GM19099 (cell line): ENCODE results near the gene KHDC4.

Experiments
- POLR2A ChIP-seq: IDR thresholded peaks from 3 replicates; pipeline ENCODE4 v1.6.1; 2011; ENCODE audit warnings: low read depth; ENCODE audit not compliant: insufficient read length; ENCODE audit errors: extremely low read depth

Gene KHDC4

GRCh38 chr1:155909894-155910293, 24.3 kb downstream of the KHDC4 start:
- no peak for TF ChIP-seq POLR2A

GRCh38 chr1:155904261-155904660, 30.0 kb downstream of the KHDC4 start:
- no peak for TF ChIP-seq POLR2A

- no peak for TF ChIP-seq POLR2A
Measured at GRCh38 chr1:155900161-155900560, 34.1 kb downstream of the KHDC4 start.

GRCh38 chr1:155899683-155900082, 34.5 kb downstream of the KHDC4 start:
- no peak for TF ChIP-seq POLR2A

GRCh38 chr1:155898888-155899287, 35.3 kb downstream of the KHDC4 start:
- no peak for TF ChIP-seq POLR2A

- no peak for TF ChIP-seq POLR2A
Measured at GRCh38 chr1:155897746-155898145, 36.5 kb downstream of the KHDC4 start.

GRCh38 chr1:155893389-155894142, 40.6 kb downstream of the KHDC4 start:
- TF ChIP-seq POLR2A = no peak

- TF ChIP-seq POLR2A = no peak
Measured at GRCh38 chr1:155892796-155893195, 41.4 kb downstream of the KHDC4 start.

- no peak for TF ChIP-seq POLR2A
Measured at GRCh38 chr1:155890251-155890650, 44.0 kb downstream of the KHDC4 start.

- no peak for TF ChIP-seq POLR2A
Measured at GRCh38 chr1:155889566-155889965, 44.6 kb downstream of the KHDC4 start.

GRCh38 chr1:155888481-155888880, 45.7 kb downstream of the KHDC4 start:
- no peak for TF ChIP-seq POLR2A

GRCh38 chr1:155884982-155885381, 49.2 kb downstream of the KHDC4 start:
- no peak for TF ChIP-seq POLR2A

- no peak for TF ChIP-seq POLR2A
Measured at GRCh38 chr1:155884031-155884960, 49.9 kb downstream of the KHDC4 start.

- TF ChIP-seq POLR2A = no peak
Measured at GRCh38 chr1:155882766-155883165, 51.4 kb downstream of the KHDC4 start.

- no peak for TF ChIP-seq POLR2A
Measured at GRCh38 chr1:155882235-155882634, 52.0 kb downstream of the KHDC4 start.

- no peak for TF ChIP-seq POLR2A
Measured at GRCh38 chr1:155880950-155881349, 53.3 kb downstream of the KHDC4 start.

GRCh38 chr1:155880251-155880650, 54.0 kb downstream of the KHDC4 start:
- no peak for TF ChIP-seq POLR2A

GRCh38 chr1:155877945-155878344, 56.3 kb downstream of the KHDC4 start:
- no peak for TF ChIP-seq POLR2A
